Measurements from ENCODE around the gene SLC25A33. TPM values are rescaled to one million over a fixed set of nuclear protein-coding genes. Genes with fewer than 3 reads are reported as not detected.
A peak's percentile ranks its signal among the peaks of the same experiment; 100 is the strongest.

The SLC25A33 gene
- total and polyA plus RNA-seq, 2 of the 8 experiments (the other 6 are each of a cell fraction or from before 2014, with no cell fraction given): 7.8 to 12.8 TPM

DNA sequence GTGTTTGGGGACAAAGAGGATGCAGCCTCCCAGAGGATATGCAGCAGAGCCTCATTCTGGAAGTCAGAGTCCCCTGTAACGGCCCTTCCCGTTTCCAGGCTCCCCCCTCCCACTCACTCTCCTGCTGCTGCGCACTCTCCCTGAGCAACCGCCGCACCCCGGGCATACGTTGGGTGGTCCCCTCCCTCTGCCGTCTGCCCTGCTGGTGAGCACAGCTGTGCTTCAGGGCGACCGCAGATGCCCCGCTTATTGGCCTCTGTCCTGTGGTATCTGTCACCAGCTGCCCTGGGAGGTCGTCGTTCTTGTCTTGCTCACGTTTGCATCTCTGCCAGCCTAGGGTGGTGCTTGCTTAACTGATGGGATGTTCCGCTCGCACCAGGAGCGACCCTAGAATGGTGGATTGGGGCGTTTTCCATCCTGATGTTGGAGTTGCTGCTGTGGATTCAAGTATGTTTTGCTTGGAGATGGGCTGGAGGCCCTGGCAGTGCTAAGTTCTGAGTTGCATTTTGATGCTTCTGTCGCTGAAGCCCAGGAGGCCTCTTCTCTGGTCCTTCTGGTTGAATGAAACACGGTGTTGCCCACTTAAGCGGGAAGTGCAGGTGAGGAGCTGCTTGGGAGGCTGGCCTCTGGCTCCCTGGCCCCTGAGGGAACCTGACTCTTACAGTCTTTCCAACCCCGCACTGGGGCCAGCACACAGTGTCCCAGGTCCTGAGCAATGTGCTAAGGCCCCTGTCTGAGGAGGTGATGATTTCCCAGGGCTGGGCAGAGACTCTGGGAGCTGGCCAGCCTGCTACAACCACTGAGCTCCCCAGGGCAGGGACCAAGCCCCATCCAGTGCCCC is 52.6 kb downstream of the SLC25A33 start:
- Histone ChIP-seq H3K4me2 (ENCODE audit: insufficient read depth in 1 of 2, low read depth in 2 of 2, low read length in 2 of 2) (no peak overlapping the region; a peak in 1 of 4 replicates), H2BK5ac (ENCODE audit: low read depth, low read length) (no peak overlapping the region), H3K36me3 (ENCODE audit: control insufficient read depth in 2 of 4, insufficient read depth in 4 of 4, low read length in 3 of 4) (peaks cover 0 to 3% (median 0%) of the 10 kb centered on the region in 4 experiments; a peak in 1 of 8 replicates), H4K20me1 (replicated peaks in 1 of 2; ENCODE audit: control insufficient read depth in 1 of 2, insufficient read depth in 2 of 2, low read length in 2 of 2) (peaks cover 33 to 42% of the 10 kb centered on the region in 2 experiments), H2BK120ac (replicated peaks; ENCODE audit: low read depth, low read length) (no peak overlapping the region), H3K27ac (ENCODE audit: low read depth, low read length) (no peak overlapping the region), H2BK20ac (ENCODE audit: low read length) (0 out of 2 replicates have a peak overlapping the region, but pooled peaks have one; percentile 21), H4K5ac (ENCODE audit: insufficient read length, low read depth, low read length) (no peak overlapping the region), H3K9ac (replicated peaks in 1 of 4; ENCODE audit: extremely low read depth in 1 of 4, low read depth in 3 of 4, low read length in 3 of 4) (no peak overlapping the region), H3K23ac (ENCODE audit: insufficient read length) (no peak overlapping the region), H3K4ac (replicated peaks; ENCODE audit: insufficient read length, low read depth, low read length) (no peak overlapping the region), H2AK5ac (ENCODE audit: low read depth, low read length) (0 out of 2 replicates have a peak overlapping the region, but pooled peaks have one; percentile 77), H3K9me3 (ENCODE audit: insufficient read depth in 2 of 2, low read depth in 1 of 2, low read length in 1 of 2) (no peaks in the 10 kb centered on the region), H3K18ac (ENCODE audit: extremely low read depth, low read length) (no peak overlapping the region), H3K23me2 (ENCODE audit: low read depth, low read length) (peaks cover 7% of the 10 kb centered on the region; the same call in 1 of the 2 replicates), H3K79me1 (ENCODE audit: low read depth, low read length) (peaks cover 17% of the 10 kb centered on the region), H3K4me1 (replicated peaks in 1 of 4; ENCODE audit: control insufficient read depth in 3 of 4, insufficient read depth in 4 of 4, low read length in 3 of 4) (peaks cover 0 to 40% (median 28%) of the 10 kb centered on the region in 4 experiments; a peak in 5 of 7 replicates), H4K8ac (ENCODE audit: extremely low read depth, insufficient read depth, low read length) (0 out of 2 replicates have a peak overlapping the region, but pooled peaks have one; percentile 20), H4K91ac (replicated peaks; ENCODE audit: insufficient read length, low read length) (no peak overlapping the region), H3K4me3 (ENCODE audit: extremely low read depth in 1 of 4, insufficient read depth in 2 of 4, low read depth in 3 of 4, low read length in 4 of 4) (no peak overlapping the region), H3K56ac (replicated peaks; ENCODE audit: insufficient read length, low read depth, low read length) (no peak overlapping the region), H2AFZ (ENCODE audit: low read length) (no peak overlapping the region), H2BK15ac (ENCODE audit: low read length) (no peak overlapping the region), H2BK12ac (ENCODE audit: low read depth, low read length) (no peak overlapping the region), H3K27me3 (replicated peaks in 1 of 4; ENCODE audit: control insufficient read depth in 3 of 4, extremely low read depth in 1 of 4, insufficient read depth in 3 of 4, low read length in 3 of 4) (no peaks in the 10 kb centered on the region), H3K79me2 (ENCODE audit: control insufficient read depth in 1 of 2, insufficient read depth in 2 of 2, low read length in 2 of 2) (peaks cover 11 to 70% of the 10 kb centered on the region in 2 experiments; a peak in 3 of 4 replicates), H3K14ac (ENCODE audit: insufficient read length) (no peak overlapping the region)
- ChIA-PET POLR2A (ENCODE audit: partially characterized antibody) (interaction anchor here (0.6 to 1.9 kb wide), 6 partner anchors 15 to 796 kb away, joined by 3 to 5 read pairs (median 4); no protein-coding TSS in a partner anchor), CTCF (ENCODE audit: partially characterized antibody) (interaction anchor here (0.6 to 6.1 kb wide), 11 partner anchors 13 to 325 kb away, joined by 3 to 44 read pairs (median 3); no protein-coding TSS in a partner anchor)
- peak in 1 of 2 experiments; percentile 45 for DNase-seq (ENCODE audit: low read depth in 1 of 2, low spot score in 2 of 2)
- FAIRE-seq: no peak
- WGBS, 2 experiments (ENCODE audit: extremely low coverage in 1 of 2, insufficient coverage in 1 of 2, insufficient read length in 1 of 2, insufficient replicate concordance in 2 of 2, low coverage in 1 of 2, low lambda C conversion rate in 2 of 2, missing lambda C conversion rate in 1 of 2): 86% methylated on average over 22 of the region's 22 CpGs; no CpG with 5 or more reads in 1 of the 2 experiments
- TF ChIP-seq EP300 (IDR thresholded peaks at IDR 0.05; ENCODE audit: borderline replicate concordance in 1 of 2, low read depth in 2 of 2, low read length in 2 of 2): no peak
- no peak for TF ChIP-seq KDM4A (IDR thresholded peaks at IDR 0.05; ENCODE audit: low read depth, low read length, severe bottlenecking)
- no peak for TF ChIP-seq CHD1 (IDR thresholded peaks at IDR 0.05; ENCODE audit: low read depth, low read length)
- TF ChIP-seq ATF3 (IDR thresholded peaks at IDR 0.05; ENCODE audit: insufficient read depth, low read depth, low read length): no peak
- no peak for TF ChIP-seq TEAD4 (IDR thresholded peaks at IDR 0.05; ENCODE audit: low read depth, low read length)
- TF ChIP-seq GABPA (IDR thresholded peaks at IDR 0.05; ENCODE audit: borderline replicate concordance, insufficient read depth, low read length): no peak
- no peak for TF ChIP-seq RNF2 (IDR thresholded peaks at IDR 0.05; ENCODE audit: borderline replicate concordance, low read depth, low read length, missing control alignments, poor library complexity, severe bottlenecking)

Data from H1 (cell line).